Ramos (cell line): ENCODE results near the gene ATIC.
"Not testable (repeated sequence)": the region's sequence is repeated elsewhere in the genome, so short reads cannot be mapped to it uniquely, and the experiment has no call there.

Source experiments
- in situ Hi-C: fragments of 300-500 bp; cut with MboI; formaldehyde crosslinking; loops from one replicate; pipeline ENCODE4 v1.14.3; 2022; ENCODE audit warnings: low sequenced_read_pairs; ENCODE audit not compliant: unreplicated experiment

The ATIC gene

DNA sequence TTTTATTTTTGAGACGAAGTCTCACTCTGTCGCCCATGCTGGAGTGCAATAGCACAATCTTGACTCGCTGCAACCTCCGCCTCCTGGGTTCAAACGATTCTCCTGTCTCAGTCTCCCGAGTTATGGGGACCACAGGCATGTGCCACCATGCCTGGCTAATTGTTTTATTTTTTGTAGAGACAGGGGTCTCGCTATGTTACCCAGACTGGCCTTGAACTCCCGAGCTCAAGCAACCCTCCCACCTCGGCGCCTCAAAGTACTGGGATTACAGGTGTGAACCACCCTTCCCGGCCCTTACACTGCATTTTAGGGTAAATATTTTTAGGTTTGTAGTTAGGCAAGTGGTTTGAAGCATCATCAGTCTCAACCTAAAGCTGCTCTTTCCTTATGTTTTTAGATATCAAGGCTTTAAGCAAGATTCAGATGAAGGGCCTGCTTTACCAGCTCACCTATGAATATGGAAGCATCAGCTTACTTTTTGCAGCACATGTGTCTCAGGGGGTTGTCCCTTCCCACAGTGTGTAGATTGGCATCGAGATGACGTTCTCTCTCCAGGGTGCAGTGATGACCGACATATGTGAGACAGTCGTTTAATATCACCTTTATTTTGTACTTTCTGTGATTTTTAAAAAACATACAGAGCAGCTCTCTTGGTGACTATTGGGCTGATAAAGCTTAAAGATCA is 47.2 kb downstream of the ATIC start:
- in situ Hi-C loops = no loop called here

DNA sequence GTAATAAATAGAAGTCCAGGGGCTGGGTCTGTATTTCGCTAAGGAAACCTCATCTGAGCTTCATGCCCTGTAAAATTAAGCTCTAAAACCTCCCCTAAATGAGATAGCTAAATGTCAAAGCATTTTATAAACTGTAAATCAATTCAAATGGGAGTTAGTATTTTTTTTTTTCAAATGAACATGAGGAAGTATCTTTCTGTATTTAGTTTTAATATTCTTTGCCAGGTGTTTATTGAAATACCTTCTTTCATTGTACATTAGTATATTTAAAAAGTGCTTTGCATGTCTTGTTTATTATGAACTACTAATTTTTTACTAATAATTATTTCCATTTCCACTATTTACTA is 47.7 kb downstream of the ATIC start:
- in situ Hi-C loops = no loop called here

DNA sequence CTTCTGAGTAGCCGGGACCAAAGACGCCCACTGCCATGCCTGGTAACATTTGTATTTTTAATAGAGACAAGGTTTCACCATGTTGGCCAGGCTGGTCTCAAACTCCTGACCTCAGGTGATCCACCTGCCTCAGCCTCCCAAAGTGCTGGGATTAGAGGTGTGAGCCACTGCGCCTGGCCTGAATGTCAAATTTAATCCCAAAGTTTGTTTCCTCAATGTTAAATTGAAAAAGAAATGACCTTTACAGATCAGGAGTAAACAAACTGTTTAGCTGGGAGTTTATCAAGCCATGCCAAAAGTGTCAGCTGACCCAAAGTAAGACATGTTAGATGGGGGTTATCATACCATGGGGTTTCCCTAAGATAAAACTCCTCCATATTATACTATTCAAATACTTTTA is 48.2 kb downstream of the ATIC start:
- in situ Hi-C loops = not testable (repeated sequence)

DNA sequence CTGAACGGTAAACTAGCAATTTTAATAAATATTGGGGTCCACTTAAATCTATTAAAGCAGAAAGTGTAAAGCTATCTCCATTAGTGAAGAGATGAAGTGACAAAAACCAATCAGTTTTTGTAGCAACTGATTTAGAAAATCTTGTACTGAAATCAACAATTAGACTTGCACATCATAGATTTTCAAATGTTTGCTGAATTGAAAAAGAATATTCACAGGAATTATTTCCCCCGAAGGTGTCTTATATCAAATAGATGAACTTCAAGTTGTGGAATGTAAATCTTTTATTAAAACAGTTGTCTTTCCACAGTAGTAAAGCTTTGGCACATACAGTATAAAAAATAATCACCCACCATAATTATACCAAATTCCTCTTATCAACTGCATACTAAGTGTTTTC is 48.7 kb downstream of the ATIC start:
- in situ Hi-C loops = no loop called here

DNA sequence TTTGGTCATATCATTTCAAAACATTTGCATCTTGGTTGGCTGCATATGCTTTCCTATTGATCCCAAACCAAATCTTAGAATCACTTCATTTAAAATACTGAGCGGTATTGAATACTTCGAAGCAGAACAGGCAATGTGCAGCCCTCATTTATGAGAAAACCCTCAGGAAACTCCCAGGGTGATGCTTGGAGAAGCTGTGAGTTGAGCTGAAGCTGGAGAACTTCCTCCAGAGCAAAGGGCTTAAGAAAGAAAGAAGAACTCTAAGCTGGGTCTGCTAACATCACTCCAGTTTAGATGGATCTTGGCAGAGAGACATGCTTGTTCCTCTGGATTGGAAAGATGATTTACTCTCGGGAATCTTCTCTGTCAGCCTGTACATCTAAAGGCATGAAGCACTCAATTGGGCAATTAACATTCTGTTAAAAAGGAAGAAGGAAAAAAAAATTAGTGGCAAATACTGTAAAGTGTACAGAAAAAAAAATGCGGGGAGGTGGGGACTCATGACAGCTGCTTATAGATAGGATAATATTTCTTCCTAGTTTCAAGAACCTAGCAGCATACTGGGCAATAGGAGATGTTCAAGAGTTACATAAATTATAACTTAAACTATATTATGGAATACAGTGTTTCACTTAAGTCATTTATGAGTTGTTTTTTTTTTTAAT is 49.5 kb downstream of the ATIC start:
- in situ Hi-C loops = no loop called here

DNA sequence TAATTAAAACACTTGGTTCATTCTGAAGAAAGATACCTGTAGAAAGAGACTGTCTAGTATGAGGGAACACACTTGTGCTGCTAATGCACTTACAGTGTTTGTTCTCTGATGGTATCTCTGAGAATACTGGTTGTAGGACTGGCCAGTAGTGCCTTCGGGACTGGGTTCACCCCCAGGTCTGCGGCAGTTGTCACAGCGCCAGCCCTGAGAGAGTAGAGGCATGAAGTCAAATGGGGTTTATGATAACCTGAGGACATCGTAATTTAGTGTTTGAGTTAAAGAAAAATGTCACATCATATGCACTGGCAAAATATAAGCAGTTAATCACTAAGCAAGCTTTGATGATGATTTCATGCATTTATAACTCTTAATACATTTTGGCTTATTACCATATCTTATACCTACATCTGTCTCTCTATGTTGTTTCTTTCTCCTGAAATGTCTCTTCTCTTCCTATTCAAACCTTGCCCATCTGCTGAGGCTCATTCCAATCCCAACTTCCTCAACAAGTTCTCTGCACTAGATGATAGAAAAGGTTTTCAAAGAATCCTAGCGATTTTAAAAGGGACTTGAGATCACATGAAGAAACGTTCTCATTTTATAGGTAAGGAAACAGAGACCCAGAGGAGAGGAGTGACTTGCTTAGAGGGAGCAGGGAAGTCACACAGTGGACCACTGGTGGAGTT is 50.2 kb downstream of the ATIC start:
- in situ Hi-C loops = no loop called here

DNA sequence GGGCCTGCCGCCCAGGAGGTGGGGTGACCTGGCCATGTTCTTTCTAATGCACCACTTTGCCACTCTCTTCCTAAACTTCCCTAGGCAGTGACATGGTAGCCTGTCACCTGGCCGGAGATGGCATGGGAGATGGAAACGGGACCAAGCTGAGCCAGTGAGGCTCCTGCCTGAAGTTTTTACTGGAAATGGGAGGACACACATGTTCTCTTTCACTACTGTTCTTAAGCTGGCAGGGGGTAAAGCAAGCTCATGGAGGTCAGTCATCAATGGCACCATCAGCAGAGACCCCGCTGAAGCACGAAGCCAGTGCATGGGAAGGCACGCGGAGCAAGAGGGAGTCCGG is 50.7 kb downstream of the ATIC start:
- in situ Hi-C loops = no loop called here

DNA sequence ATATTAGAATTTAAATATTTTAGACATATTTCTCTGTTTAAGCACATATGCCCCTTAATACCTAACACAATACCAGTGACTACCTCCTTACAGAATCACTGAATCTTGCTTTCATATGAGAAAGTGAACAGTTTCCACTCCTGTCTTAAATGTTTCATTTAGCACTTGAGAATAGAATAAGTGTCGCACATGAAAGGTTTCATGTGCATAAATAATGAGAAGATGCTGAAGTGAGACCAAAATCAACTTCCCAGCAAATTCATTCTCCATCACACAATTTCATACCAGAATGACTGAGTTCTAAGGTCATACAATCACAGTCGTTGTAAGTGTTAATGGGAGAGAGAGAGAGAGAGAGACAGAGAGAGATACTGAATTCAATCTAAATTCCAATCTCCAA is 51.2 kb downstream of the ATIC start:
- in situ Hi-C loops = no loop called here

DNA sequence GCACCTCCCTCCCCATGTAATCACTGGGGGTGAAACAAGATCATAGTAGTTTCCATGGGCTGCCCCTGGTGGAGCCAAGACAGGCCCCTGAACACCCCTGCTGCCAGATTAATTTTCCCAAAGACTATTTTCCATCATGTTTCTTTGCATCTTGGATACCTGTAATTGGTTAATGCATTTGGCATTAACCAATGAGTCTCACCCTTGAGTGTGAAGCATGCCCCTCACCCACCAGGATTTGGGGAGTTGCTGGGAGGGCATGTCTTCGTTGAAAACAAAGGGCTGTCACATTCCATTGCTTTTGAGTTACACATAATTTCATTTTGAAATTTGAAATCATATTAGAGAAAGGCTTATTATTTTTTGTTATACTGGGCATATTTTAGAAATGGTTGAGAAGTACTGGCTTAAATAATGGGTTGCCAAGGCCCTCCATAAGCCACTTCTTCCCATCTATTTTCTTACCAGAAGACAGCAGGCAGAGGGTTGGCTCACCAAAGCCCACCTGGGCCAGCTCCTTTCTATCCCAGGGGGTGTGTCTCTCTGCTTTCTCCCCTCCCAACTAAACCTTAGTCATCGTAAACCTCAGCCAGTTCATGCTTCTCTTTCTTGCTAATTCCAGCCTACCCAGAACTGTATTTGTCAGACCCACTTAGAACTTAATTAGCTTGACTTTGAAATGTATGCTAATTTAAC is 51.8 kb downstream of the ATIC start:
- in situ Hi-C loops = no loop called here

DNA sequence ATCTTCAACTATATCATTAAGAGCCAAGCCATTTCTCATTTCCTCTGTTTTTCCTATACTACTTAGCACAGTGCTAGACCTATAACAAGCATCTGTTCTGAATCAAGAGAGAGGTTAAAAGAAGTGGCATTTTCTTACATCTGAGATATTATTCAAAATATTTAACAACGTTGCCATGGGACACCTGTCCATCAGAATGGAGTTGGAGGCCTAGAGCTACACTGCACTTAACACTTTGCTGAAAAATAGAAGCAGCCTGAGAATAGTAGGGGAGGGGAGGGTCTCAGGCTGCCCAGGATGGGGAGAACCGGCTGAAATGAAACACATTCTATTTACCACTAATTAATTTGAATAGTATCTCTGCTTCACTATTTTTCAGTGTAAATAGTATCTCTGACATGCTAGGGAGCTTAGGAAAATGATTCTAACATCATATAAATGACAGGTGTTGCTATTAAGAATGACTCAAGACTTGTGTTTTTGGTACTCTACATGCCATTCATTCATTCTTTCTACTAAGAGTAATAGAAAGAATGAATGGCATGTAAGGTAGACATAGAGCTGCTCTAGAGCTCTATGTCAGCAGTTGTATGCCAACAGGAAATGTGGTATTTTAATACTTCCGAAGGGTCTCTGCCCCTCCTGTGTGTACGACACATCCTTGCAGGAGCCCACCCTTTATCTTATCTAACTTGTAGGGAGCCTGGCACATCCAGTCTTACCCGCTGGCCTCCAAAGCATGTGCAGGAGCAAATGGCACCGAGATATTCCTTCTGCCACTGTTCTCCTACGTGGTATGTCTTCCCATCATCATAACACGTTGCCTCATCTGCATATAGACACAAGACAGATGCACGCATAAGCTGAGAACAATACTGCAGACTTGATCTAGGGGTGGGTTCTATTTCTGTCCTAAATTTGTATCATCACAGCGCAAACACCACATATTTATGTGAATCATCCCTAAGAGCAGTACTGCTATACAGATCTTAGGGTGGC is 52.6 kb downstream of the ATIC start:
- in situ Hi-C loops = no loop called here

DNA sequence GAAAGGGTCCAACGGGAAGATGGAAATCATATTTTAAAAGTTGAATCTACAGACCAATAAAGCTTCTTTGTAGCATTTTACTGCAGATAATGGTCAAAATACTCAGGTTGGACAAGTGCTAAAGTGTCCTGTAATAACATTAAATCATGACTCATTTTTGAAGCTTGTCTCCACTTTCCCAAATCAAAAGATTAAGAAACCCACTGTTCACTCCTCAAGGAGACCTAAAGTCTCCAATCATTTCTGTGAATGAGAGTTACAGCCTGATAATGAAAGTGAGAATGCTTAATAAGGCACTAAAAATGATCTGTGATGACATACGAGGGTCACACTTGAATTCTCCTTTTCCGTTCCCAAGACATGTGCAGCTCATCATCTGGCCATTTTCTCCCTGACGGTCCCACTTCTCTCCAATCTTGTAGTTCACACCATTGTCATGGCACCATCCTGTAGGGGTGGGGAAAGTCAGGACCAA is 53.4 kb downstream of the ATIC start:
- in situ Hi-C loops = no loop called here

DNA sequence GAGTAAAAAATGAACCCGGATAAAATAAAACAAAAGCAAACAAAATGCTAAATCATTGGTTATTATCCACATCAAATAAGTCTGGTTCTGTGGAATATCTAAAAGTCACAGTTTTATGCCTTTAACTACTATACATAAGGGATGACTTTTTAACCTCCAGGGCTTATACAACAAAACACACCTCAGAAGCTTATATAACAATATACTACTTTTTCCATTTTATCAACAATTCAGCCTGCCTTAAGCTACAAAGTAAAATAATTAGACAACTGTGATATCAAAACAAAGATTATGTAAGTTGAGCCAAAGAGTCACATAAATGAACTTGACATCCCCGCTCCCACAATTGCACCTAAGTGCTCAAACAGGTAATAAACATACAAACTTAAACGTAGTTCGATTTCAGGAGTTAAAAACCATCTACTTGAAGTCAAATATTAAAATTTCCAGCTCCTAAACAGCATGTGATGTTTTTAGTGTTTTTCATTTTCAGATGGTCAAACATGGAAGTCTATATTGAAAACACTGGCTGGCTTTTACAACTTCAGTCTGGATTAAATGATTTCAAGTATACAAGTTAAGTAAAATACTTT is 54.7 kb downstream of the ATIC start:
- in situ Hi-C loops = no loop called here

DNA sequence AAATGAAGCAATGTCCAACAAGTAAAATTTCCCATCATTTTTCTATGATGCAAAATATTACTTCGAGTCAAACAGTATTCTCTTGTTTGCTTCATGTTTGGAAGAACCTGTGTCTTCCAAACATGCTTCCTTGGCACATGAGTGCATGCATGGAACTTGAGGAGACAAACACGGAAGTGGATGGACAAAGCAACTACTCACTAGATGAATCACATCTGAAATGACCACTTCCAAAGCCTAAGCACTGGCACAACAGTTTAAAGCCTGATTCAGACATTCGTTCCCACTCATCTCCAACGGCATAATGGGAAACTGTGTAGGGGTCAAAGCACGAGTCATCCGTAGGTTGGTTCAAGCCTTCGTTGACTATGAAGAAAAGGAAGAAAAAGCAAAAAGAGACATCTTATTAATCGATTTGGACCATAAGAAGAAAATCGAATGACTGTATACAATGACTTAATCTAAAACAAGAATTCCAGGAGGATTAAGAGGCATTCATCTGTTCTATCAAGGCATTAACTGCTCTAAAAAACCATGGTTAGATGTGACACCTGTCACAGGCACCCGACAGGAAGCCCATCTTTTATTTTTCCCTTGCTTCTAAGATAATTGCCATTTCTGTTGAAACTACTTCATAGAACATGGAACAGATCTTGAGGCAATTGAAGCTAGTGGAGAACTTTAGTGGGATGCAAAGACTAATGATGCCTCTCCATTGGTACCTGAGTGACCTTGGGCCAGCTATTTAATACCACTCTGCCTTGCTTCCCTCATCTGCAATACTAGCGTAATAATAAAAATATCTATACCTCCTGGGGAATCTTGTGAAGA is 56.0 kb downstream of the ATIC start:
- in situ Hi-C loops = no loop called here

DNA sequence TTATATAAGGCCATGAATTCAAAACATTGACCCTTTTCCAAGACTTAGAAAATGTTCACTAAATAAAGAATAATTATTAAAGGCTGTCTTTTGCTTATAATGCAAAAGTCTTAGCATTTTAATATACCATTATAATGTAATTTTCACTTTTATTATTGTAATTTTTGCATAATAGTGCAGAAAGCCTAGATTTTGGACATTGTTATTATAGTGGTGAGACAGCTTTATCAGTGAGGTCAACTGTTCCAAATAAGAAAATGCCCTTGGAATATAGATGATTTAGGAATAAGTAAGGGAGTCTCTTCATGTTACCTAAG is 56.6 kb downstream of the ATIC start:
- in situ Hi-C loops = no loop called here

DNA sequence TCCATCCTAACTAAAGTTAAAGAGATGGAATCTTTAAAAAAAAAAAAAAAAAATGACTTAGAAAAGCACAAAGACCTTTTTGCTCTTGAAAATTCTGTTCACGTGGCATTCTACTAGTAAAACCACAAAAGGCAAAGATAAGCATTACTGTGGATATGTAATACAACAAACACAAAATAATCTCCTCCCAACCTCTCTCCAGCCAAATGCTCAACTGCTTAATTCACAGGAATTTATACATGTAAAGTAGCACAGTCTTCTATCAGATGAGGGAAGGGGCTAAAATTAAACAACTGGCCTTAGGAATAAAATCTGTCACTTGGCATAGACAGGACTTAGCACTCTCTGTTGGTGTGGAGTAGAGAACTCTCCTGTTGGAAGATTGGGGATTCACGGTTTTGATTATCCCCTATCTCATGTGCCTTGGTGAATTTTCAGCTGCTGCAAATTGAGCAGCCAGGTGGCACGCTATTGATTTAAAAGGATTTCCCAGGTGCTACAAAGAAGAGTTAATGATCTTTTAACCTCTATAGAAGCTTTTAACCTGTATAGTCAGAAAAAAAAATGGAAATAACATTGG is 57.4 kb downstream of the ATIC start:
- in situ Hi-C loops = no loop called here

DNA sequence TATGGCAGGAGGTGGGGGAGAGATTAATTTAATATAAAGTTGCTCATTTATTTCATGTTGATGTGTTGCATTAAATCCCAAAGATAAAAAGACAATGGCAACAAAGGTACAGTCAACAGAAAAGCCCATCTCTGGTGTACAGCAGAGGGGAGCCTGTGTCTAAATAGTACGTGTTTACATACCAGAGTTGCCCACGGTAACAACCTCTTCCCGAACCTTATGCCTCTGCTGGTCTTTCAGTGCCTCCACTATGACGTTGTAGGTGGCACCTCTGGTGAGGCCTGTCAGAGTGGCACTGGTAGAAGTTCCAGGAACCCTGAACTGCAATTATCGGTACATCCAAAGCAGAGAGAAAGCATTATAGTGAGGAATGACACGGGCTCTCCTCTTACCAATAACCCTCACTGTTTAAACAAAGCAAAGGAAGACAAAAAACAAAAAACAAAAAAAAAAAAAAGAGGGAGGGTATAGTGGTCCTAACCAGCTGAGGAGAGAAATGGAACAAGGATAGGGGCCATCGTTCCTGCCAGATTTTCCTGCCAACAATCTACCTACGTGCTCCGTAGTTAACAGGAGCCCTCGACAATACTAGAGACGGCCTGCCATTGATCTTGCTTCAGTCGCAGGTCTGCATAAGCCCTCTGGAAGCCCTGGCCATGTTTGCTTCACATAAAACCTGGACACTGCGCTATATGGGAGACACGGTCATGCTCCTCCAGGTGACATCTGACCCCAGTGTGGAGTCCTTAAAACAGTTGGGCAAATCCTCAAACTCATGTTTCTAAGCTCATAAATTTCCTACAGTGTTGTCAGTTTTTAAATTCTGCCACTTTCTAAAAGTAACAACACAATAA is 58.5 kb downstream of the ATIC start:
- in situ Hi-C loops = no loop called here
